Measurements from ENCODE around the gene KLHL26.
A peak's percentile ranks its signal among the peaks of the same experiment; 100 is the strongest.

The KLHL26 gene

GRCh38 chr19:18654469-18654868 lies 17.6 kb downstream of the KLHL26 start:
- no peak overlapping the region for H3K27ac Mint-ChIP-seq
- no peaks in the 10 kb centered on the region for H3K27me3 Mint-ChIP-seq (ENCODE audit: low read depth)
- no peaks in the 10 kb centered on the region for H3K4me1 Mint-ChIP-seq (ENCODE audit: low read depth)
- no peak overlapping the region for H3K4me3 Mint-ChIP-seq
- DNase-seq (ENCODE audit: low spot score): no peak
- no peaks in the 10 kb centered on the region for H3K36me3 Mint-ChIP-seq (ENCODE audit: low read depth)
- H3K9me3 Mint-ChIP-seq: no peaks in the 10 kb centered on the region

GRCh38 chr19:18655173-18655844 lies 18.5 kb downstream of the KLHL26 start:
- DNase-seq (ENCODE audit: low spot score): no peak
- Mint-ChIP-seq H3K27me3 (ENCODE audit: low read depth) (no peaks in the 10 kb centered on the region), H3K27ac (no peak overlapping the region), H3K4me3 (no peak overlapping the region), H3K4me1 (ENCODE audit: low read depth) (no peaks in the 10 kb centered on the region), H3K36me3 (ENCODE audit: low read depth) (no peaks in the 10 kb centered on the region), H3K9me3 (no peaks in the 10 kb centered on the region)

- no peak overlapping the region for H3K27ac Mint-ChIP-seq
- H3K4me1 Mint-ChIP-seq (ENCODE audit: low read depth): no peaks in the 10 kb centered on the region
- DNase-seq (ENCODE audit: low spot score): no peak
- H3K4me3 Mint-ChIP-seq: no peak overlapping the region
- no peaks in the 10 kb centered on the region for H3K36me3 Mint-ChIP-seq (ENCODE audit: low read depth)
- no peaks in the 10 kb centered on the region for H3K27me3 Mint-ChIP-seq (ENCODE audit: low read depth)
- no peaks in the 10 kb centered on the region for H3K9me3 Mint-ChIP-seq
These were observed 19.7 kb downstream of the KLHL26 start for GRCh38 chr19:18656337-18657086.

- Mint-ChIP-seq H3K4me3 (no peak overlapping the region), H3K4me1 (ENCODE audit: low read depth) (no peaks in the 10 kb centered on the region), H3K27ac (no peak overlapping the region), H3K27me3 (ENCODE audit: low read depth) (no peaks in the 10 kb centered on the region), H3K36me3 (ENCODE audit: low read depth) (no peaks in the 10 kb centered on the region), H3K9me3 (no peaks in the 10 kb centered on the region)
- no peak for DNase-seq (ENCODE audit: low spot score)
These were observed 20.9 kb downstream of the KLHL26 start for GRCh38 chr19:18657590-18658365.

GRCh38 chr19:18658366-18658855 lies 21.6 kb downstream of the KLHL26 start:
- no peaks in the 10 kb centered on the region for H3K36me3 Mint-ChIP-seq (ENCODE audit: low read depth)
- H3K27ac Mint-ChIP-seq: peak overlapping the region; percentile 9
- H3K9me3 Mint-ChIP-seq: no peaks in the 10 kb centered on the region
- no peaks in the 10 kb centered on the region for H3K27me3 Mint-ChIP-seq (ENCODE audit: low read depth)
- H3K4me3 Mint-ChIP-seq: no peak overlapping the region
- H3K4me1 Mint-ChIP-seq (ENCODE audit: low read depth): no peaks in the 10 kb centered on the region
- no peak for DNase-seq (ENCODE audit: low spot score)

GRCh38 chr19:18659281-18660050 lies 22.6 kb downstream of the KLHL26 start:
- H3K27me3 Mint-ChIP-seq (ENCODE audit: low read depth): no peaks in the 10 kb centered on the region
- DNase-seq (ENCODE audit: low spot score): no peak
- no peaks in the 10 kb centered on the region for H3K36me3 Mint-ChIP-seq (ENCODE audit: low read depth)
- no peaks in the 10 kb centered on the region for H3K9me3 Mint-ChIP-seq
- H3K27ac Mint-ChIP-seq: no peak overlapping the region
- no peaks in the 10 kb centered on the region for H3K4me1 Mint-ChIP-seq (ENCODE audit: low read depth)
- no peak overlapping the region for H3K4me3 Mint-ChIP-seq

- Mint-ChIP-seq H3K4me1 (ENCODE audit: low read depth) (no peaks in the 10 kb centered on the region), H3K27ac (no peak overlapping the region), H3K36me3 (ENCODE audit: low read depth) (no peaks in the 10 kb centered on the region), H3K9me3 (no peaks in the 10 kb centered on the region), H3K4me3 (no peak overlapping the region), H3K27me3 (ENCODE audit: low read depth) (no peaks in the 10 kb centered on the region)
- DNase-seq (ENCODE audit: low spot score): no peak
These were observed 23.5 kb downstream of the KLHL26 start for GRCh38 chr19:18660051-18660910.

GRCh38 chr19:18660939-18661670 lies 24.3 kb downstream of the KLHL26 start:
- no peak for DNase-seq (ENCODE audit: low spot score)
- Mint-ChIP-seq H3K27ac (no peak overlapping the region), H3K4me3 (no peak overlapping the region), H3K9me3 (no peaks in the 10 kb centered on the region), H3K27me3 (ENCODE audit: low read depth) (no peaks in the 10 kb centered on the region), H3K36me3 (ENCODE audit: low read depth) (no peaks in the 10 kb centered on the region), H3K4me1 (ENCODE audit: low read depth) (no peaks in the 10 kb centered on the region)

- Mint-ChIP-seq H3K4me3 (no peak overlapping the region), H3K9me3 (no peaks in the 10 kb centered on the region), H3K27ac (no peak overlapping the region)
These were observed 26.3 kb downstream of the KLHL26 start for GRCh38 chr19:18662972-18663732.

GRCh38 chr19:18663940-18664530 lies 27.2 kb downstream of the KLHL26 start:
- DNase-seq (ENCODE audit: low spot score): no peak
- Mint-ChIP-seq H3K36me3 (ENCODE audit: low read depth) (no peaks in the 10 kb centered on the region), H3K4me3 (no peak overlapping the region), H3K9me3 (no peaks in the 10 kb centered on the region), H3K27me3 (ENCODE audit: low read depth) (no peaks in the 10 kb centered on the region), H3K27ac (no peak overlapping the region), H3K4me1 (ENCODE audit: low read depth) (no peaks in the 10 kb centered on the region)

More at GRCh38 chr19:18662972-18663732, 26.3 kb downstream of the KLHL26 start:
- H3K36me3 Mint-ChIP-seq (ENCODE audit: low read depth): no peaks in the 10 kb centered on the region
- H3K27me3 Mint-ChIP-seq (ENCODE audit: low read depth): no peaks in the 10 kb centered on the region
- no peaks in the 10 kb centered on the region for H3K4me1 Mint-ChIP-seq (ENCODE audit: low read depth)
- DNase-seq (ENCODE audit: low spot score): no peak

GRCh38 chr19:18665771-18666202 lies 29.0 kb downstream of the KLHL26 start:
- Mint-ChIP-seq H3K4me1 (ENCODE audit: low read depth) (no peaks in the 10 kb centered on the region), H3K36me3 (ENCODE audit: low read depth) (peaks cover 6% of the 10 kb centered on the region)

More at GRCh38 chr19:18665771-18666202, 29.0 kb downstream of the KLHL26 start:
- DNase-seq (ENCODE audit: low spot score): no peak
- Mint-ChIP-seq H3K9me3 (no peaks in the 10 kb centered on the region), H3K27me3 (ENCODE audit: low read depth) (no peaks in the 10 kb centered on the region), H3K4me3 (no peak overlapping the region), H3K27ac (no peak overlapping the region)
